Stimulated activated naive CD8-positive, alpha-beta T cell treated with anti-CD3 and anti-CD28 coated beads, Interleukin-15, Interleukin-2, amounts not matched to agents 100 ng/mL and 50 ng/mL, for 24 hours (primary cell): ENCODE results near the gene OPRM1.
A peak's percentile ranks its signal among the peaks of the same experiment; 100 is the strongest.
"Not testable (repeated sequence)": the region's sequence is repeated elsewhere in the genome, so short reads cannot be mapped to it uniquely, and the experiment has no call there.

Experiments used
- H3K27ac Mint-ChIP-seq: one replicate; pipeline ENCODE4 v1.8.0; 2021; ENCODE audit warnings: mild to moderate bottlenecking, mixed read lengths
- H3K27me3 Mint-ChIP-seq: one replicate; pipeline ENCODE4 v1.8.0; 2021; ENCODE audit warnings: mixed read lengths
- H3K36me3 Mint-ChIP-seq: one replicate; pipeline ENCODE4 v1.8.0; 2021; ENCODE audit warnings: low read depth, mixed read lengths
- H3K4me1 Mint-ChIP-seq: one replicate; pipeline ENCODE4 v1.8.0; 2021; ENCODE audit warnings: low read depth, mixed read lengths
- H3K4me3 Mint-ChIP-seq: one replicate; pipeline ENCODE4 v1.8.0; 2021; ENCODE audit warnings: mild to moderate bottlenecking, mixed read lengths
- H3K9me3 Mint-ChIP-seq: one replicate; pipeline ENCODE4 v1.8.0; 2021; ENCODE audit warnings: mixed read lengths

Gene OPRM1

GRCh38 chr6:154196333-154196885, 157.4 kb downstream of the OPRM1 start:
- Mint-ChIP-seq H3K4me3 (no peak overlapping the region), H3K27me3 (no peaks in the 10 kb centered on the region), H3K9me3 (peaks cover 8% of the 10 kb centered on the region), H3K4me1 (peaks cover 40% of the 10 kb centered on the region), H3K27ac (no peak overlapping the region), H3K36me3 (peaks cover 45% of the 10 kb centered on the region)

DNA sequence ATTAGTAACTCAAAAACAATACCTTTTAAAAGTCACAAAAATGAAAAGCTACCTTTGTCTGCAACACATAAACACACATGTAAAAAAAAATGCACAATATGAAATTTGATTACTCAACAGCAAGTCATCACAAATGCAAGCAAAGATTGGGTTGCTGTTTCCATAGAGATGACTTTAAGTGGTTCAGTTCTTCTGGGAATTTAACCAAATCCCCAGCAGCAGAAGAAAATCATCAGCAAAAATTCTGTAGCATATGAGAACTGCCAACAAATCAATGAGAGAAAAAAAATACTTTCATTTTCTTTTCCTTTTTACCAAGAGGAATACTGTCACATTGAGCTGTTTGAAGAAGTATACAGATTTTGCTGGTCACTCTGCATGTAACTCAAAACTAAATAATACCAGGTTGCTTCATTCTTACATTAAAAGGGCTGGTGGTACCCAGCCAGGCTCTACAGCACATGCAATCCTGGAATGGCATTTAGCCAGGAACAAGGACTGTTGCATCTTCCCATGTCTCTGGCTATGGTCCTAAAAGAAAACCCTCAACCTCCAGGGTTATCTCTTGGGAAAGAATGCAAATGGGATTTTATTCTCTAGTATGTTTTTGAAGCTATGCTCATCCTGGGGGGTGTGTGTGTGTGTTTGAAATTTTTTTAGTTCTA, 158.3 kb downstream of the OPRM1 start:
- Mint-ChIP-seq H3K36me3 (peaks cover 54% of the 10 kb centered on the region), H3K4me1 (peaks cover 40% of the 10 kb centered on the region), H3K4me3 (peak overlapping the region; percentile 12), H3K27ac (no peak overlapping the region), H3K27me3 (no peaks in the 10 kb centered on the region), H3K9me3 (peaks cover 8% of the 10 kb centered on the region)

- not testable (repeated sequence) for H3K27me3 Mint-ChIP-seq, H3K4me3 Mint-ChIP-seq, H3K27ac Mint-ChIP-seq, H3K9me3 Mint-ChIP-seq
- peaks cover 59% of the 10 kb centered on the region for H3K36me3 Mint-ChIP-seq
- peaks cover 46% of the 10 kb centered on the region for H3K4me1 Mint-ChIP-seq
Measured at GRCh38 chr6:154201688-154202087, 162.6 kb downstream of the OPRM1 start.

GRCh38 chr6:154202339-154202738, 163.3 kb downstream of the OPRM1 start:
- Mint-ChIP-seq H3K36me3 (peaks cover 59% of the 10 kb centered on the region), H3K9me3 (no peaks in the 10 kb centered on the region), H3K27me3 (no peaks in the 10 kb centered on the region), H3K4me1 (peaks cover 39% of the 10 kb centered on the region), H3K4me3 (no peak overlapping the region), H3K27ac (no peak overlapping the region)

GRCh38 chr6:154202958-154203357, 163.9 kb downstream of the OPRM1 start:
- no peaks in the 10 kb centered on the region for H3K27me3 Mint-ChIP-seq
- H3K4me3 Mint-ChIP-seq: no peak overlapping the region
- H3K27ac Mint-ChIP-seq: no peak overlapping the region
- H3K36me3 Mint-ChIP-seq: peaks cover 66% of the 10 kb centered on the region
- peaks cover 33% of the 10 kb centered on the region for H3K4me1 Mint-ChIP-seq
- no peaks in the 10 kb centered on the region for H3K9me3 Mint-ChIP-seq

- Mint-ChIP-seq H3K4me3 (no peak overlapping the region), H3K36me3 (peaks cover 54% of the 10 kb centered on the region), H3K4me1 (peaks cover 20% of the 10 kb centered on the region), H3K9me3 (no peaks in the 10 kb centered on the region), H3K27me3 (no peaks in the 10 kb centered on the region), H3K27ac (no peak overlapping the region)
Measured at GRCh38 chr6:154206141-154206540, 167.1 kb downstream of the OPRM1 start.

- peaks cover 20% of the 10 kb centered on the region for H3K4me1 Mint-ChIP-seq
- peaks cover 45% of the 10 kb centered on the region for H3K36me3 Mint-ChIP-seq
- no peak overlapping the region for H3K4me3 Mint-ChIP-seq
- no peaks in the 10 kb centered on the region for H3K9me3 Mint-ChIP-seq
- no peak overlapping the region for H3K27ac Mint-ChIP-seq
- H3K27me3 Mint-ChIP-seq: no peaks in the 10 kb centered on the region
Measured at GRCh38 chr6:154206996-154207395, 168.0 kb downstream of the OPRM1 start.

GRCh38 chr6:154209555-154209954, 170.5 kb downstream of the OPRM1 start:
- Mint-ChIP-seq H3K9me3 (no peaks in the 10 kb centered on the region), H3K4me1 (peaks cover 21% of the 10 kb centered on the region), H3K36me3 (peaks cover 37% of the 10 kb centered on the region), H3K4me3 (no peak overlapping the region), H3K27ac (no peak overlapping the region), H3K27me3 (no peaks in the 10 kb centered on the region)

DNA sequence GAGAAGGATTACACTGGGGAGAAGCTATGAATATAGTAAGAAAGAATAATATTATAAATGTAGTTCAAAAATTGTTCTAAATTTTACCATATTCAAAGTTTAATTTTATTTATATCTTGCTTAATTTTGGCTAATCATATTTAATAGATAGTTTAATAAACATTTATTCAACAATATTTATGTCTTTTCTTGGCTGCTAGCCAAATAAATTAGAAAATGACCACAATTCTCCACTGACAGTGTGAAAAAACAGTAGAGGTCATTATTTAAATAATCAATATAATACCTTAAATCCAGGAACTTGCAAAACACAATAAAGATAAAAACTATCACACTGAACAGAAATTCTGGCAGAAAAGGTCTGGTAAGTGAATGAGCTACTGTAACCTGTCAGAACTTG, 171.6 kb downstream of the OPRM1 start:
- Mint-ChIP-seq H3K36me3 (peaks cover 34% of the 10 kb centered on the region), H3K4me1 (peaks cover 20% of the 10 kb centered on the region), H3K27ac (no peak overlapping the region)

GRCh38 chr6:154213782-154214181, 174.7 kb downstream of the OPRM1 start:
- H3K4me1 Mint-ChIP-seq: peaks cover 35% of the 10 kb centered on the region
- no peak overlapping the region for H3K4me3 Mint-ChIP-seq
- no peaks in the 10 kb centered on the region for H3K27me3 Mint-ChIP-seq
- H3K36me3 Mint-ChIP-seq: peaks cover 21% of the 10 kb centered on the region
- H3K27ac Mint-ChIP-seq: no peak overlapping the region
- H3K9me3 Mint-ChIP-seq: no peaks in the 10 kb centered on the region

More for the DNA sequence above, 171.6 kb downstream of the OPRM1 start:
- Mint-ChIP-seq H3K4me3 (no peak overlapping the region), H3K9me3 (no peaks in the 10 kb centered on the region), H3K27me3 (no peaks in the 10 kb centered on the region)

DNA sequence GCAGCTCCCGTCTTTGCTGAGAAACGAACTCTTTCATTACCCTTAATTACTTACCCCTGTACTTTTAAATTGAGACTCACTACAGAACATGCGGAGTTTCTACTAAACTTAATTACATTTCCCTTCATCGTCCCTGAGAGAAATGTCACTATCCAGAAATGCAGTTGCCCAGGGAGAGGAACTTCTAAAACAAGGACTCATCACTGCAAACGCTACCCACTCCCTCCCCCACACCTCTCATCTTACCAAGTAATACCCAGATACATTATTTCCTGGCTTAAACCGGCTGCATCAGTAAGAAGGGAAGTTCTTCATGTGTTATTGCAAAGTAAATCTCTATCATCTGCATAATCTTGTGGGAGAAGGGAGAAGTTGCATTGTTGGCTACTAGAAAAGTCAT, 179.3 kb downstream of the OPRM1 start:
- peaks cover 61% of the 10 kb centered on the region for H3K4me1 Mint-ChIP-seq
- no peaks in the 10 kb centered on the region for H3K9me3 Mint-ChIP-seq
- H3K4me3 Mint-ChIP-seq: peak overlapping the region; percentile 2
- H3K27ac Mint-ChIP-seq: peak overlapping the region; percentile 47
- H3K27me3 Mint-ChIP-seq: no peaks in the 10 kb centered on the region
- peaks cover 26% of the 10 kb centered on the region for H3K36me3 Mint-ChIP-seq

- Mint-ChIP-seq H3K27ac (no peak overlapping the region), H3K36me3 (peaks cover 26% of the 10 kb centered on the region), H3K27me3 (no peaks in the 10 kb centered on the region), H3K4me3 (peak overlapping the region; percentile 21), H3K9me3 (no peaks in the 10 kb centered on the region), H3K4me1 (peaks cover 63% of the 10 kb centered on the region)
Measured at GRCh38 chr6:154218787-154219186, 179.7 kb downstream of the OPRM1 start.

- peaks cover 26% of the 10 kb centered on the region for H3K36me3 Mint-ChIP-seq
- H3K4me1 Mint-ChIP-seq: peaks cover 63% of the 10 kb centered on the region
- peak overlapping the region; percentile 21 for H3K4me3 Mint-ChIP-seq
- H3K27me3 Mint-ChIP-seq: no peaks in the 10 kb centered on the region
- H3K9me3 Mint-ChIP-seq: no peaks in the 10 kb centered on the region
- H3K27ac Mint-ChIP-seq: peak overlapping the region; percentile 34
Measured at GRCh38 chr6:154219250-154219649, 180.2 kb downstream of the OPRM1 start.

DNA sequence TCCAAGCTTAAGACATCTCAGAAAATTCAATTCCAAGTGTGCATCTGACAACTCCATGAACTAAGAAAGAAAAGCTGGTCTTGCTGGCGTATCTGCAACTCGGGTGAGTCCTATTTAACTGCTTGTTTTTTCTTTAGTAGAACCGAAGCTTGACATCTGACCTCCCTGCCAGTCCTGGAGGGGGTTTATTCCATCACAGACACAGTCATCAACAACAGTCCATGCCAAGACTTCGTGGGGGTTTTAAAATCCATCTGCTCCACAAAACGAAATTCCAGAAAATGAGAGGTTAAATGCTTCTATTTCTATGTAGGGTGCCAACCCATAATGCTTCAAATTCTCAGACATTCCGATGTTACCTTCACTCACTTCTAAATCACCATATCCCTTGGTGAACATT, 183.7 kb downstream of the OPRM1 start:
- H3K4me3 Mint-ChIP-seq: no peak overlapping the region
- H3K36me3 Mint-ChIP-seq: peaks cover 22% of the 10 kb centered on the region
- H3K27ac Mint-ChIP-seq: peak overlapping the region; percentile 12
- no peaks in the 10 kb centered on the region for H3K9me3 Mint-ChIP-seq
- no peaks in the 10 kb centered on the region for H3K27me3 Mint-ChIP-seq
- H3K4me1 Mint-ChIP-seq: peaks cover 76% of the 10 kb centered on the region

GRCh38 chr6:154223296-154223695, 184.3 kb downstream of the OPRM1 start:
- H3K4me1 Mint-ChIP-seq: peaks cover 75% of the 10 kb centered on the region
- H3K36me3 Mint-ChIP-seq: peaks cover 22% of the 10 kb centered on the region
- no peak overlapping the region for H3K4me3 Mint-ChIP-seq
- H3K27me3 Mint-ChIP-seq: no peaks in the 10 kb centered on the region
- no peaks in the 10 kb centered on the region for H3K9me3 Mint-ChIP-seq
- peak overlapping the region; percentile 12 for H3K27ac Mint-ChIP-seq

- Mint-ChIP-seq H3K36me3 (peaks cover 10% of the 10 kb centered on the region), H3K4me3 (no peak overlapping the region), H3K27me3 (no peaks in the 10 kb centered on the region), H3K4me1 (peaks cover 82% of the 10 kb centered on the region), H3K9me3 (no peaks in the 10 kb centered on the region), H3K27ac (no peak overlapping the region)
Measured at GRCh38 chr6:154226461-154226860, 187.4 kb downstream of the OPRM1 start.
